Pulmonary artery endothelial cell (primary cell): ENCODE measurements around the gene SSUH2. TPM values are rescaled to one million over a fixed set of nuclear protein-coding genes. Genes with fewer than 3 reads are reported as not detected.
"Not testable (repeated sequence)": the region's sequence is repeated elsewhere in the genome, so short reads cannot be mapped to it uniquely, and the experiment has no call there.

Source experiments
- DNase-seq: peaks from one replicate; pipeline ENCODE4 v3.0.0-alpha.2; 2011; ENCODE audit warnings: low read depth, low spot score
- total RNA-seq: library from RNA; depleted of rRNA; stranded (reverse); fragments of >200 nt; gene quantifications from 2 replicates; pipeline ENCODE4 v1.2.3, GENCODE V29; 2014

SSUH2 gene, protein sequence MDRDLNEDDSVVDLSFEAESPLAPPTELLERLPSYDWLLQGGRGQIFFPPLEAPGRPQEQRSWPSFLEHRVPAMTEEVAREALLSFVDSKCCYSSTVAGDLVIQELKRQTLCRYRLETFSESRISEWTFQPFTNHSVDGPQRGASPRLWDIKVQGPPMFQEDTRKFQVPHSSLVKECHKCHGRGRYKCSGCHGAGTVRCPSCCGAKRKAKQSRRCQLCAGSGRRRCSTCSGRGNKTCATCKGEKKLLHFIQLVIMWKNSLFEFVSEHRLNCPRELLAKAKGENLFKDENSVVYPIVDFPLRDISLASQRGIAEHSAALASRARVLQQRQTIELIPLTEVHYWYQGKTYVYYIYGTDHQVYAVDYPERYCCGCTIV
- total RNA-seq, result not detected in 2 replicates

DNA sequence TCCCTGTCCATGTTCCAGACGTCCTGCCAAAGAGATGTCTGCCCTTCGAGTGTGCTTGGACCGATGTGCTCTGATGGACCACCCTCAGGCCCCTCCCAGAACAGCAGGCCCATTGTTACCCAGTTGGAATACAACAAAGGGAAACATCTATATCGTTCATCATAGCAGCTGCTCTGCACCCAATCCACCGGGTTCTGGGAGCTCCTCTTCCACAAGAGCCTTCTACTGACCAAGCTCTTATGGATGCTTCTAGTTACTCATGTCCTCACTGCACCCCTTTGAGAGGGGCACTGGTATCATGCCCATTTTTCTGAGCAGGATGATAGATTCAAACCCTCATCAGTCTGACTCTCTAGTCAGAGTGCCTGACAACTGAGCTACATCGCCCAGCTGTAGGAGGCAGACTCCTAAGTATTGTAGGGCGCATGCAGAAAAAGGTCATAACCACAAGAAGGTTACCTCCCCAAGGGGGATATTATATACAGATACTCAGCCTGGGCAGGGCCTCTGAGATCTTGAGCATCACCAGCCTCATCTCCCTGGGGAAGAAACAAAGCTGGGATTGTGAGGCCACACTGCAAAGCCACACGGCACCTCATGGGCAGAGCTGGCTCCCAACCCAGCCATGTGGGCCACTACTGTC is at the start of gene SSUH2:
SSUH2 (minus strand) TSS at position 51 of the 643 bp plus-strand sequence; CDS start at position 11, 40 bp downstream.
- DNase-seq, result no peak

DNA sequence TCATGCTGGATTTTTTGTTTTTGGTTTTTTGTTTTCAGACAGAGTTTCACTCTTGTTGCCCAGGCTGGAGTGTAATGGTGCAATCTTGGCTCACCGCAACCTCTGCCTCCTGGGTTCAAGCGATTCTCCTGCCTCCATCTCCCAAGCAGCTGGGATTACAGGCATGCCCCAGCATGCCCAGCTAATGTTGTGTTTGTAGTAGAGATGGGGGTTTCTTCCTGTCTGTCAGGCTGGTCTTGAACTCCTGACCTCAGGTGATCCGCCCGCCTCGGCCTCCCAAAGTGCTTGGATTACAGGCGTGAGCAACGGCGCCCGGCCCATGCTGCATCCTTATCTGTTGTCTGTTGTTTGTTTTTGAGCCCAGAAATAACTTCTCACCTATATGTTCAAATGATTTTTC is 46.7 kb upstream of the SSUH2 start:
- not testable (repeated sequence) for DNase-seq

DNA sequence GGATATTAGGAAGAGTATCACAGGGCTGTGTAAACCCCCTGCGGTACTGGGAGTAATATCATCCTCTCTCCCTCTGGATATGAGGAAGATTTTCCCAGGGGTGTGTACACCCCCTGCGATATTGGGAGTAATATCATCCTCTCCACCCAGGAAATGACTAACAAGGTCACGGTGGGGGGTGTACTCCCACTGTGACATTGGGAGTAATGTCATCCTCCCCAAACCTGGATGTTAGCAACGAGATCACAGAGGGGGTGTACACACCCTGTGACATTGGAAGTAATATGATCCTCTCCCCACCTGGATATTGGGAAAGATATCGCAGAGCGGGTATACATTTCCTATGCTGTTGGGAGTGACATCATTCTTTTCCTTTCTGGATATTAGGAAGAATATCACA is 40.4 kb upstream of the SSUH2 start:
- not testable (repeated sequence) for DNase-seq

DNA sequence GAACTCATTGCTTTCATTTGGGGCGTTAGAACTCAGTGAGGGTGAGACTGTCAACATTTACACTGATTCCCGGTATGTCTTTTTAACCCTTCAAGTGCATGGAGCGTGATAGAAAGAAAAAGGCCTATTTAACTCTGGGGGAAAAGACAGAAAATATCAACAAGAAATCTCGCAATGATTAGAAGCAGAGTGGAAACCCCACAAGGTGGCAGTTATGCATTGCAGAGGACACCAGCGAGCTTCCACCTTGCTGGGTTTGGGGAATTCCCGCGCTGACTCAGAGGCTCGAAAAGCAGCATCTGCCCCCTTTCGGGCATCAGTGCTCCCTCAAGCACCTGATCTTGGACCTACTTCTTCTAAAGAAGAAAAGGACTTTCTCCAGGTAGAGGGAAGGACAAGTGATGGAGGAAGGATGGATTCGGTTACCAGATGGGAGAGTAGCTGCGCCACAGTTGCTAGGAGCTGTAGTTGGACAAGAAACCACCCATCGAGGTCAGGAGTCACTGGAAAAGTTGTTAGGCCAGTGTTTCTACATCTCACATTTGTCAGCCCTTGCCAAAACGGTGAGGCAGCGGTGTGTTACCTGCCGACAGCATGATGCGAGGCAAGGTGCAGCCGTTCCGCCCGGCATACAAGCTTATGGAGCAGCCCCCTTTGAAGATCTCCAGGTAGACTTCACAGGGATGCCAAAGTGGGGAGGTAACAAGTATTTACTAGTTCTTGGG is 38.4 kb upstream of the SSUH2 start:
- not testable (repeated sequence) for DNase-seq

DNA sequence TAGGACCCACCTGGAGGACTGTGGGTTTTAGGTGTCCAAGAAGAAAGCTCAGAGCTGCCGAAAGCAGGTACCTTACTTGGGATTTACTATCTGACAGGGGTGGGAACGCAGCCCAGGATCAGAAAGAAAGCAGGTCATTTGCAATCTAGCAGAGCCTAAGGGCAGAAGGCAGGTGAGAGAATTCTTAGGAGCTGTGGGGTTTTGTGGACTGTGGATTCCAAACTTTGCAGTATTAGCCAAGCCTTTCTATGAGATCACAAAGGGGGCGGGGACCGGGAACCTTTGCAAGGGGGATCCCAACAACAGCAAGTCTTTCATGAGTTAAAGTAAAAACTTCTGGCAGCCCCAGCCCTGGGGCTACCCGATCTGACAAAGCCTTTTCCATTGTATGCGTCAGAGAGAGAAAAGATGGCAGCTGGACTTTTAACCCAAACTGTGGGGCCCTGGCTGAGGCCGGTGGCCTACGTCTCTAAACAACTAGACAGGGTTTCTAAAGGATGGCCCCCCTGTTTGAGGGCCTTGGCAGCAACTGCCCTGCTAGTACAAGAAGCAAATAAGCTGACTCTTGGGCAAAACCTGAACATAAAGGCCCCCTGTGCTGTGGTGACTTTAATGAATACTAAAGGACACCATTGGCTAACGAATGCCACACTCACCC is 37.4 kb upstream of the SSUH2 start:
- DNase-seq, result not testable (repeated sequence)

DNA sequence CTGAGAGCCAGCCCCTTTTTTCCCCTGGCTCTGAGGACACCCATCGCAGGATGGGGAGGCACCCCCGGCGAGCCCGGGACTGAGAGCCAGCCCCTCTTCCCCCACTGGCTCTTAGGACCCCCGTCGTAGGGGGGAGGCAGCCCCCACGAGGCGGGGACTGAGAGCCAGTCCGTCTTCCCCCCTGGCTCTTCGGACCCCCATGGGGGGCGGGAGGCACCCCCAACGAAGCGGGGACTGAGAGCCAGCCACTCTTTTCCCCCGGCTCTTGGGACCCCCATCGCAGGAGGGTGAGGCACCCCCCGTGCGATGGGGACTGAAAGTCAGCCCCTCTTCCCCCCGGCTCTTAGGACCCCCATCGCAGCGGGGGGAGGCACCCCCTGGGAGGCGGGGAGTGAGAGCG is 36.8 kb upstream of the SSUH2 start:
- no peak for DNase-seq

DNA sequence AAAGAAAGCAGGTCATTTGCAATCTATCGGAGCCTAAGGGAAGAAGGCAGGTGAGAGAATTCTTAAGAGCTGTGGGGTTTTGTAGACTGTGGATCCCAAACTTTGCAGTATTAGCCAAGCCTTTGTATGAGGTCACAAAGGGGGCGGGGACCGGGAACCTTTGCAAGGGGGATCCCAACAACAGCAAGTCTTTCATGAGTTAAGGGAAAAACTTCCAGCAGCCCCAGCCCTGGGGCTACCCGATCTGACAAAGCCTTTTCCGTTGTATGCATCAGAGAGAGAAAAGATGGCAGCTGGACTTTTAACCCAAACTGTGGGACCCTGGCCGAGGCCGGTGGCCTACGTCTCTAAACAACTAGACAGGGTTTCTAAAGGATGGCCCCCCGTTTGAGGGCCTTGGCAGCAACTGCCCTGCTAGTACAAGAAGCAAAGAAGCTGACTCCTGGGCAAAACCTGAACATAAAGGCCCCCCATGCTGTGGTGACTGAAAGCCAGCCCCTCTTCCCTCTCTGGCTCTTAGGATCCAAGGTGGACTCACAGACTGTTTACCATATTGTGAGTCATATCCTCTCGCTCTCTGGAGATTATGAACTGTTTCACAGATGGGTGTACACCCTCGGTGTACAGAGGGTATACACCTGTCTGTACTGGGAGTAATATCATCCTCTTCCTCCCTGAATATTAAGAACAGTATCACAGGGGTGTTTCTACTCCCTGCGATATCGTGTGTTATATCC is 35.4 kb upstream of the SSUH2 start:
- not testable (repeated sequence) for DNase-seq

DNA sequence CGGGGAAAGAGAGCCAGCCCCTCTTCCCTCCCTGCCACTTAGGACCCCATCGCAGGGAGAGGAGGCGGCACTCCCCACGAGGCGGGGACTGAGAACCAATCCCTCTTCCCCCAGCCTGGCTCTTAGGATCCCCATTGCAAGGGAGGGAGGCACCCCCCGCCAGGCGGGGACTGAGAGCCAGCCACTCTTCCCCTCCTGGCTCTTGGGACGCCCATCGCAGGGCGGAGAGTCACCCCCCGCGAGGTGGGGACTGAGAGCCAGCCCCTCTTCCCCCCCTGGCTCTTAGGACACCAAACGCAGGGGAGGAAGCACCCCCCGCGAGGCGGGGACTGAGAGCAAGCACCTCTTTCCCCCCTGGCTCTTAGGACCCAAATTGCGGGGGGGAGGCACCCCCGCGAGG is 34.2 kb upstream of the SSUH2 start:
- DNase-seq, result no peak

DNA sequence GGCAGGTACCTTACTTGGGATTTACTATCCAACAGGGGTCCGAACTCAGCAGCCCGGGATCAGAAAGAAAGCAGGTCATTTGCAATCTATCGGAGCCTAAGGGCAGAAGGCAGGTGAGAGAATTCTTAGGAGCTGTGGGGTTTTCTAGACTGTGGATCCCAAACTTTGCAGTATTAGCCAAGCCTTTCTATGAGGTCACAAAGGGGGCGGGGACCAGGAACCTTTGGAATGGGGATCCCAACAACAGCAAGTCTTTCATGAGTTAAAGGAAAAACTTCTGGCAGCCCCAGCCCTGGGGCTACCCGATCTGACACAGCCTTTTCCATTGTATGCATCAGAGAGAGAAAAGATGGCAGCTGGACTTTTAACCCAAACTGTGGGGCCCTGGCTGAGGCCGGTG is 32.7 kb upstream of the SSUH2 start:
- not testable (repeated sequence) for DNase-seq

DNA sequence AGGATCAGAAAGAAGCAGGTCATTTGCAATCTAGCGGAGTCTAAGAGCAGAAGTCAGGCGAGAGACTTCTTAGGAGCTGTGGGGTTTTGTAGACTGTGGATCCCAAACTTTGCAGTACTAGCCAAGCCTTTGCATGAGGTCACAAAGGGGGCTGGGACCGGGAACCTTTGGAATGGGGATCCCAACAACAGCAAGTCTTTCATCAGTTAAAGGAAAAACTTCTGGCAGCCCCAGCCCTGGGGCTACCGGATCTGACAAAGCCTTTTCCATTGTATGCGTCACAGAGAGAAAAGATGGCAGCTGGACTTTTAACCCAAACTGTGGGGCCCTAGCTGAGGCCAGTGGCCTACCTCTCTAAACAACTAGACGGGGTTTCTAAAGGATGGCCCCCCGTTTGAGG is 31.0 kb upstream of the SSUH2 start:
- not testable (repeated sequence) for DNase-seq

DNA sequence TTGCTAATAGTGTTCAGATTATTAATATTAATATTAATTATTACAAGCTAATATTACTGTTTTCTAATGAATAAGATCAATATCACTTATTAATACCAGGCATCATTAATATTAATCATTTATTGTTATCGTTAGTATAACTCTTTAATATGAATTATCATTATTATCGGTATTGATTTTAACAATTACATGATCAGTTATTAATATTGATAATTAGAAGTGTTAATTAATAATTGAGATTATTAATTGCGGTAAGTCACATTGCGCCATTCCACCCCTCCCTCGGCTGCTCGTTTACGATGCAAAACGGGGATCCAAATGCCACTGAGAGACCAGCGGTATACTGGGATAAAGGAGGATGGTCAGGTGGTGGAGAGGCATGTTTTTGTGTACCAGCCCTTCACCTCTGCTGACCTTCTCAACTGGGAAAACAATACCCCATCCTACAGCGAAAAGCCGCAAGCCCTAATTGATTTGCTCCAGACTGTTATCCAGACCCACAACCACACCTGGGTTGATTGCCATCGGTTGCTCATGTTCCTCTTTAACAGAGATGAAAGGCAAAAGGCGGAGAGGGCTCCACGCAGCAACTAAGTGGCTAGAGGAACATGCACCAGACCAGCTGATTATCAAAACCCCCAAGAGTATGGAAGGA is 28.6 kb upstream of the SSUH2 start:
- DNase-seq, result no peak

DNA sequence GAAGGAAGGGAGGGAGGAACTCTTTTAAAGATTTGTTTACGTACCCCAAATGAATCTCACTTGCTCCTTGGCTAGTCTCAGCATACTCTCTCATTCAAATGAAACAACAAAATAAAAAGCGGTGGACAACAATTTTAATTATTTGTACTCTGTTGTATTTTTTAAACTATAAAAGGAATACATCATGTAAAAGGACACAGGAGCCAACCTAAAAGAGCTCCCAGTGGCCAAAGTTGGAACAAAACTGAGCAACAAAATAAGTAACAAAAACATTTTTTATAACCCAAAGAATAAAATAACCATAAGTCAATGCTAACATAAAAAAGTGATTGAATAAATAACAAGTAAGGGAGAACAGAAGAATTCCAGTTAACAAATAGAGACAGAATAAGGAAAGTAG is 24.4 kb upstream of the SSUH2 start:
- no peak for DNase-seq

DNA sequence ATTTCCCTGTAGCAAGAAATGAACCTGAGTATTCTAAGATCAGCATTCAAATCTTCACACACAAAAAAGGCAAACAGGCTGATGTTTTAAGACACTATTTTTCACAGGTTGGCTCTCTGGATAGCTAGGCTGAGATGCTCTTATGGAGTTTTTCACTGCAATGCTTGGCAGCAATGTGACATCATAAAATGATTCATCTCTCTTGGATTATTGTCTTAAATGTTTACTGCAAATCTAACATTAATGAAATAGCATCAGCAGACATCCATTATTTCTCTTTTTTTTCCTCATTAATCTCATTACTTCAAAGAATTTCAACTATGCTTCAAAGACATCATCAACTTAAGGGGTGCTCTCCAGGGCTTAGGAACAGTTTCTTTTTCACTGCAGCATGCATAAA is 23.6 kb upstream of the SSUH2 start:
- no peak for DNase-seq

DNA sequence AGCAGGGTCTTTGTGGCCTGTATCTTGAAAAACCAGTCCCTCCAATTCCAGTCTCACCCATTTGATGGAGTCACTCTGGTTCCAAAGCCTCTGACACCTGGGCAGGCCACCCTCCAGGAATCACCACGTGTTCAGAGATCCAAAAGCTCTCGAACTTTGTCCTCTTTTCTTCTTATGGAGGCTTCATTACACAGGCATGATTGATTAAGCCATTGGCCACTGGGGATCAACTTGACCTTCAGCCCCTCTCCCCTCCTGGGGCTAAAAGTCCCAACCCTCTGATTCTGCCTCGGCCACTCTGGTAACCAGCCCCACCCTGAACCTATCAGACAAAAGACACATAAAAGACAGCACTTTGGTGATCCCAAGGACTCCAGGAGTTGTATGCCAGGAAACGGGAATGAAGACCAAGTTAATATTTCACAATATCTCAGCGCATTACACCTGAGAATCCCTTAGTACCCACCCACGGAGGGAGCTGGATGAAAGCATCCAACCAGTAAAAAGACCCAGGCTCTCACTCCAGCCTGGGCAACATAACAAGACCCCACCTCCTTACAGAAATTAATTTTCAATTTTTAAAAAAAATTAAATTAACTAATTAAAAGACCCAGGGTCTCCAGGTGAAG is 23.0 kb upstream of the SSUH2 start:
- no peak for DNase-seq

DNA sequence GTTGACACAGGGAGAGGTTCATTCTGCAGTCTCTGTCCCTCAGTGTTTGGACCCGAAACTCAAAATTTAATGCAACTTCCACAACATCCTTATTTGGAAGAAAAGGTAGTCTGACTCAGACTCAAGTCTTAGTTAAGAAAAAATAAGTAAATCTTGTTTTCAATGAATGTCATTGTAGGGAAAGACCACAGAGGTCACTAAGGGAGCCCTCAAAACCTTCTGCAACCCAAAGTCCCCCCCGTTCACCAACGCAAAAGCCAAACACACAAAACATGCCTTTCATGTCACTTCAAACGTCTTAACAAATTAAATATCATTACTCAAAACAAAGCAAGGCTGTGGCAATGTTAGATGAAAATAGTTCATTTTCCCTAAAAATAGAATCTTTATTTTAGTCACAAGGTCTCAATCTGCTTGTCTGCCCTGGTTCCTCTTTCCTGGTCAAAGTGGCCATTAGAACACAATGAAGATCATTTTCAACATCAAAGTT is 20.9 kb upstream of the SSUH2 start:
- no peak for DNase-seq

DNA sequence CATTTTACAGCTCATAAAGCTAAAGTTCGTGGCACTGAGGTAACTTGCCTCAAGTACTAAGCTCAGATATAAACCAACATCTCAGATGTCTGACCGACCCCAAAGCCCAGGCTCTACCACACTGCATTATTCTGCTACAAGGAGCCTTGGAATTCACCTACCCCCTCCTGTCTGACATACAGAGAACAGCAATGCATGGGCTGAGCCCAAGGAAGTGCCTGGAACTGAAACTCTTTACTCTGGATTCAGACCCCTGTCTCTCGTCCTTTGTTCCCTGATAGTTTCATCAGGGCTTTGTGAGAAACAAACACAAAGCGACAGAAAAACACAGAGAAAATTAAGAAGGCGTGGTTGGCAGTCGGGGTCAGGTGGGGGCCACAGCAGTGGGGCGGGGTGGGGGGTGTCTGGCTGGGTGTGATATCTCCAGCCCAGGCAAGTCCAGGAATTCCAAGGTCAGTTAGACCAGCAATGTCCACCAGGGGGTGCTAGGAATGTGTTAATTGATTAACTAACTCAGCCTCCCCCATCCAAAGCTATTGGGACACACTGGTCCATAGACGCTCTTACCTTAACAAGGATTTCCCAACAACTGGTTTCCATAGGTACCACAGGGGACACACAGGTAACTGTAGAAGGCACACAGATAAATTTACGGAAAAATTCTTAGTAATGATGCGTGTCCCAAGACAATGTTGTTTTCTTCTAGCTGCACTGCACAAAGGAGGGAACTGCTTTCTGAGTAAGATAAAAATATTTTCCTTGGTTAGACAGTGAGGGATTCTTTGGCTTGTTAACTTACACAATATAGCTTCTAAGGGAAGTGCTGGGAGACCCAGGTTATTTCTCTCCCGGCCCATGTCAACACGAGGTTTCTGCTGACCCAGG is 18.8 kb upstream of the SSUH2 start:
- peak; percentile 17 for DNase-seq

DNA sequence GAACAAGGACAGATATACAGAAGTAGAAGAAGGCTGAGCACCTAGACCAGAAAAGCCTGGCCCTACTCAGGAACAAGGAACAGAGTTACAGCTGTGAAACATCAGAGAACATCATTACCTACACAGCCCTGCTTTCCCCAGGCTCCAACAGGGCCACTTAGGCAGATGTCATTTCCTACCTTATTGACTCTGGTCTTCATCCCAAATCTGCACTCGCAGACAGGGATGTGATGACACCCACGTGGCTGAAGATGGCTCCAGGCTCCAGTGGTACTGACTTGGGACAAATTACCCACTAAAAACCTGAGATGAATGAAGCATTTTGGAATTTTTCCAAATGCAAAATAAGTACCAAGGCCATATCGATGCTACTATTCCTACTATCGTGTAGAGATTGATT is 18.0 kb upstream of the SSUH2 start:
- no peak for DNase-seq

DNA sequence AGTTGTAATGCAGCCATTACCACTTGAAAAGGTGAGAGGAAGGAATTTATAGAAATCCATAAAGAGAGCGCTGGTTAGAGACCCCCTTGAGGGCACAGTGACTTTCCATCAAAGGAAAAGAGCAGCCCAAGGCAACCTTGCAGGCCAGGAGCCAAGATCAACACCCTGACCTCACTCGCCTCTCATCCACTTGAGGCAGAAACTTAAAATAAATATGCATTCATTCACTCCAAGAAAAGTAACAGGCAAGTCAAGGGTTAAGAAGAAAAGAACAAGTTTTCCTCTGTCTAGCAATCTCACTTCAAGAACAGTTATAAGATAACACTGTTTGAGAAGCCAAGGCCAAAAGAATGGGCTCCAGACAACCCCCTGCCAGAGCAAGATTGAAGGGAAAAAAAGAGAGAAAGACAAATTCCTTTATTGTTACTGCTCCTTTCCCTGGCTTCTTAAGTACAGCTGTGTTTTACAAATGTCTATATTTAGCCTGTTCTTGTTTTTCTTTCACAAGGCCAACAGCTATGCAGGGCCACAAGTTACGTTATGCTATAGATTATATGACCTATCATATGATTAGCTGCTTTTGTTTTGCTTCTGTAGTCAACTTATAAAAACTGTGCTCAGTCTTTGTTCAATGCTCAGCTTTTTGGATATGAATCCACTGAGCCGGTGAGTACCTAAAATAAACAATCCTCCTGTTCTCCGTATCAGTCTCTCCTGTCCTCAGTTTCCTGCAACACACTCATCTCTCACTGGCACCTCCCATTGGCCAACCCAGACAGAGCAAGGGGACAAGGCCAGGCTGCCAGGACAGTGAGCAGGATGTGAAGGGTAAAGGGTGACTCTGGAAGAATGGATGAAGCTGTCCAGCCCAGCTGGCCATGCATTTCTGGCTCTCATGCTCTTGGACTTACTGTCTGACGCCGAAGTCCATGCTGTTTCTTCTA is 15.8 kb upstream of the SSUH2 start:
- DNase-seq, result no peak
